Forelimb muscle (tissue), 1 donor: Measurements from ENCODE around the gene DPP7. TPM values are rescaled to one million over a fixed set of nuclear protein-coding genes. Genes with fewer than 3 reads are reported as not detected.

Experiments
- DNase-seq: peaks from one replicate; pipeline ENCODE4 v3.0.0-alpha.2; 2013; ENCODE audit warnings: low read depth
- polyA plus RNA-seq: library from polyadenylated mRNA; unstranded; fragments of 120-200 nt; gene quantifications from one replicate; pipeline ENCODE4 v1.2.1, GENCODE V29; 2013; ENCODE audit not compliant: insufficient read length

Gene DPP7
- polyA plus RNA-seq, 1 donor: 21.7 TPM

DNA sequence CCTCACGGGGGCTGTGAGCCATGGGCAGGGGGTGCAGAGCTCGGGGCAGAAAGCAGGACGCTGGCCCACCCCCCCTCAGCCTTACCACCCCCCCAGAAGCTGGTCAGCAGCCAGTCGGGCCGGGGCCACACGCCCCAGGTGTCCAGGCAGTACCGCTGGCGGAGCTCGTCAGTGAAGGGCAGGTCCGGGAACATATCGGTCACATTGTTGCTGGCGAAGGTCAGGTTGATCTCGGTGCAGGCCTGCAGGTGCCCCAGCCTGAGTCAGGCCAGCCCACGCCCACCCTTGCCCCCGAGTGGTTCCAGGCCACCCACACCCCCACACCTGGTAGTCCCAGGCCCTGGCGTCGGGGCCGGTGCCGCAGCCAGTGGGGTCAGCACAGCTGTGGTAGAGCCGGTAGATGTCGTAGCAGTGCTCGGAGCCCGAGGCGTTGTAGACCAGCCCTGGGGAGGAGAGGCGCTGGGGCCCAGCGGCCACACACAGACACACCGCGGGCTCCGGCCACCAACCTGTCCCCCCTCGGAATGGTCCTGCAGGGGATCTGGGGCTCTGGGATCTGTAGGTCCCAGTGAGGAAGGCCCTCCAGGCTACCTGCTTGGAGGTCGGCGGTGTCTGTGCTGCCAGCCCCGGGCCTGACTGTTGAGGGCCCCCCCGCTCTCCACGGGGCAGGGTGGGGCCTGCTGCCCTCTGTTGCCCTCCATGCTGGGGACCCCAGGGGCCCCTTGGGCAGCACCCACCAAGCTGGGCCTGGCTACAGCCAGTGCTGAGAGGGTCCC, 2.6 kb downstream of the DPP7 start:
- DNase-seq: no peak

DNA sequence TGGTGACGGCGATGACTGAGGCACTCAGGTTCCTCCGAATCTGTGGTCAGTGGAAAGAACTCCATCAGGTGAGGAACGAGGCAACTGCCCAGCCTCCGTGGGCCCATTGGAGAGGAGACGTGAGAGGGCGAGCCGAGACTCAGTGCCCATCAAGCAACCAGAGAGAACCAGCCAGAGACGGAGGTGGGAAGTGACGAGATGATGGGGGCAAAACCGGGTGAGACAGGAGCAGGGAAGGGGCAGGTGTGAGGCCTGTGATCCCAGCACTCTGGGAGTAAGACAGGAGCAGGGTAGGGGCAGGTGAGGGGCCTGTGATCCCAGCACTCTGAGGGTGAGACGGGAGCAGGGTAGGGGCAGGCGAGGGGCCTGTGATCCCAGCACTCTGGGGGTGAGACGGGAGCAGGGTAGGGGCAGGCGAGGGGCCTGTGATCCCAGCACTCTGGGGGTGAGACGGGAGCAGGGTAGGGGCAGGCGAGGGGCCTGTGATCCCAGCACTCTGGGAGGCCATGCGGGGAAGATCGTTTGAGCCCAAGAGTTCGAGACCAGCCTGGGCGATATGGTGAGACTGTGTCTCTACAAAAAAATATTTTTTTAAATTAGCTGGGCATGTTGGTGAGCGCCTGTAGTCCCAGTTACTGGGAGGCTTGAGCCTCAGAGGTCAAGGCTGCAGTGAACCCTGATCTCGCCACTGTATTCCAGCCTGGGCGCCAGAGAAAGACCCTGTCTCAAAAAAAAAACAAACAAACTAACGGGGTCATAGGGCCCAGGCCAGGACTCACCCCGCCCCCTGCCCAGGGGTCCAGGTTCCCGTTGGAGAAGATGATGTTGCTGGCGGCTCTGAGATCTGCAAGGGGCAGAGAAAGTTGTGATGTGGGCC, 3.4 kb downstream of the DPP7 start:
- no peak for DNase-seq

DNA sequence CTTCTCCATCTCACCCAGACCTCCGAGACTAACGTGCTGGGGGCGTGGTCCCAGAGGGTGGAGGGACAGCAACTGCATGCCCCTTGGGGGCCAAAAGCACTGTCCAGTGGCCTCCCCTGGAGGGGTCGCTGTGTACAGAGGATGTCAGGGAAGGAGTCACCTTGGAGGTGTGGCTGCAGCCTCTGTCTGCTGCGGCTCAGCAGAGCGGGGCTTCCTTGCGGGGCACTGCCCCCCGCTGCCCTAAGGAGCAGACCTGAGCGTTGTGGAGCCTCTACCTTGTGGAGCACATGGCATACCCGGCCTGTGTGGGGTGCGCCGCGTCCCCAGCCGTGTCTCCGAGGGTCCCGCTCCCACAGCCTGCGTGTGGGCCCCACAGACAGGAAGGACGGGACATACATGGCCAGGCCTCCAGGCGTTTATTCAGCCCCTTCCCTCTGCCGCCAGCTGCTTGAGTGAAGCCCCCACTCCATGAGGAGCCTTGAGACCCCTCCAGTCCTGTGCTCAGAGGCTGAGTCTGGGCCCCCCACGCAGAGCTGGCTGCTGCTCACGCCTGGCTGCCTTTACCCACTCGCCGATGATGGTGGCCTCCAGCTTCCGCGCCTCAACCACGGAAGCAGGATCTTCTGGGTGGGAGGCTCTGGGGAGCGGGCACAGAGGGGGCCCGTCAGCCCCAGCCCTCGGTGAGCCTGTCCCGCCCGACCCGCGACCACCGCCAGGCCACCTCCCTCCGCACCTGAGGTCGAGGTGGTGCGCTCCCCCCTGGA, 4.2 kb downstream of the DPP7 start:
- no peak for DNase-seq

DNA sequence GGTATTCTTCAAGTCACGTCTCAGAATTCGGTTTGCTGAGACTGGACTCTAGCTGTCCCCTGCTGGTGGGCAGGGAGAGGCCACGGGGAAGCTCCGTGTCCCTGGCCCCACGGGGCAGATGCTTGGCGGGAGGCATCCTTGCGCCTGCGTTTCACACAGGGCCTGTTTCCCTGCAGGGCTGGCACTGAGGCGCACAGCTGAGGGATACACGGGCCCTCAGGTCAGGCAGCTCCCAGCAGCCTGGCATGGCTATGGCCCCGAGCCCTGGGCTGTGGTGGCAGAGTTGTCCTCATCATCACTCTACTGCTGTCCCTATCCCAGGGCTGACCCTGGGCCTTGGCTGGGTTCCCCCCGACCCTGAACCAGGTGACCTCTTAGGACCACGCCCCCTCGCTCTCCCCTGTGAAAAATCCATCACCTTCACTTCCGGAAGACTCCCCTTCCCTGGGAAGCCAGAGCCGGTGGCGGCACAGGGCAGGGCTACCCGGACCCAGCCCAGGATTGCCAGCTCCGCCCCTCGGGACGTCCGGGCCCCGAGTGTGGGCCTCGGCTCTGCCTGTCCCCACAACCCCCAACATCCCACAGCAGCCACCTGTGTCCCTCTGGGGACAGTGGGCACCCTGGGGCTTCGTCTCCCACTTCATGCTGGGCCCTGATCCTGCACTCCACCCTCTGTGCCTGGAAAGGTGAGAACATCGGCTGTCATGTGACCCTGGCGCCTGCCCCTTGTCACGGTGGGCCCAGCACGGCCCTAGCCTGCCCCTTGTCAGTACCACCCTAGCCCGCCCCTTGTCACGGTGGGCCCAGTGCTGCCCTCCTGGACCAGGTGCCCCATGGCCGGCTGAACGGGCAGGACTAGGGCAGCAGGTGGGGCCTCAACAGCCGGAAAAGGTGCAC, 5.0 kb downstream of the DPP7 start:
- DNase-seq: no peak

DNA sequence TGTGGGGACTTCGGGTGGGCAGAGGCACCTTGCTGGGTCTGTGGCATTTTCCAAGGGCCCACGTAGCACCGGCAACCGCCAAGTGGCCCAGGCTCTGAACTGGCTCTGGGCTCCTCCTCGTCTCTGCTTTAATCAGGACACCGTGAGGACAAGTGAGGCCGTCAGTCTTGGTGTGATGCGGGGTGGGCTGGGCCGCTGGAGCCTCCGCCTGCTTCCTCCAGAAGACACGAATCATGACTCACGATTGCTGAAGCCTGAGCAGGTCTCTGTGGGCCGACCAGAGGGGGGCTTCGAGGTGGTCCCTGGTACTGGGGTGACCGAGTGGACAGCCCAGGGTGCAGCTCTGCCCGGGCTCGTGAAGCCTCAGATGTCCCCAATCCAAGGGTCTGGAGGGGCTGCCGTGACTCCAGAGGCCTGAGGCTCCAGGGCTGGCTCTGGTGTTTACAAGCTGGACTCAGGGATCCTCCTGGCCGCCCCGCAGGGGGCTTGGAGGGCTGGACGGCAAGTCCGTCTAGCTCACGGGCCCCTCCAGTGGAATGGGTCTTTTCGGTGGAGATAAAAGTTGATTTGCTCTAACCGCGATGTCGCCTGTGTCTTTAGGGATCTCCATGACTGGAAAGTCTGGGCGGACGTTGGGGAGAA, 5.8 kb downstream of the DPP7 start:
- DNase-seq: no peak

DNA sequence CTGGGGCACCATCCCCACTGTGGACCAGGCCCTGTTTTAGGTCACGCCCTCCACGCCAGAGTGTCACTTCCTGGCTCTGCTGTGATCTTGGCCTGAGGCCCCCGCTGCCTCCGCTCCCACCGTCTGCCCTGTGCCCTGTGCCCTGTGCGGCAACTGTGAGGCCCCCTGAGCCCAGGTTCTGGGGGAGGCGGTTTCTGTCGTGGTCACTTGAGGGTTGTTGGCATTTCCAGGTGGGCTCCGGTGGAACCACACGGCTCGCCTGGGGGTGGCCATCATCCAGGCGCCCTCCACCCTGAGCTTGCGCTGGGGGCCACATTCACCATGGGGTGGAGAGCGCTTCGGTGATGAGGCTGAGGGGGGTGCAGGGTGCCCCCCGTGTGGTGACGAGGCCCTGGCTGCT, 6.6 kb downstream of the DPP7 start:
- no peak for DNase-seq

DNA sequence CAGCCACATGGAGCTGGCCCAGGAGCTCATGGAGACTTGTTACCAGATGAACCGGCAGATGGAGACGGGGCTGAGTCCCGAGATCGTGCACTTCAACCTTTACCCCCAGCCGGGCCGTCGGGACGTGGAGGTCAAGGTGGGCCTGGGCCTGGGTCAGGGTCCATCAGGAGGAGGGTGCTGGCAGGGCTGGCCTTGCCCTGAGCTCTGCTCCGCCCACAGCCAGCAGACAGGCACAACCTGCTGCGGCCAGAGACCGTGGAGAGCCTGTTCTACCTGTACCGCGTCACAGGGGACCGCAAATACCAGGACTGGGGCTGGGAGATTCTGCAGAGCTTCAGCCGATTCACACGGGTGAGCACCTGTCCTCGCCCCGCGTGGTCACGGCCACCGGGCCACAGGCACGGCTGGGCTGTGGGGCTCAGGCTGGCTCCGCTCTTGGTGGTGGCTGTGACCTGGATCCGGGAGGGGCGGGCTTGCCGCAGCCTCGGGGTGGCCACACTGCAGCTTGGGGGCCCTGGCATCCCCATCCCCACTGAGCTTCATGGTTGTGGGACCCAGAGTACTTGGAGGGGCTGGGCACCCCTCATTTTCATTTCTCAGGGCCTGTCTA, 7.1 kb downstream of the DPP7 start:
- DNase-seq: no peak

DNA sequence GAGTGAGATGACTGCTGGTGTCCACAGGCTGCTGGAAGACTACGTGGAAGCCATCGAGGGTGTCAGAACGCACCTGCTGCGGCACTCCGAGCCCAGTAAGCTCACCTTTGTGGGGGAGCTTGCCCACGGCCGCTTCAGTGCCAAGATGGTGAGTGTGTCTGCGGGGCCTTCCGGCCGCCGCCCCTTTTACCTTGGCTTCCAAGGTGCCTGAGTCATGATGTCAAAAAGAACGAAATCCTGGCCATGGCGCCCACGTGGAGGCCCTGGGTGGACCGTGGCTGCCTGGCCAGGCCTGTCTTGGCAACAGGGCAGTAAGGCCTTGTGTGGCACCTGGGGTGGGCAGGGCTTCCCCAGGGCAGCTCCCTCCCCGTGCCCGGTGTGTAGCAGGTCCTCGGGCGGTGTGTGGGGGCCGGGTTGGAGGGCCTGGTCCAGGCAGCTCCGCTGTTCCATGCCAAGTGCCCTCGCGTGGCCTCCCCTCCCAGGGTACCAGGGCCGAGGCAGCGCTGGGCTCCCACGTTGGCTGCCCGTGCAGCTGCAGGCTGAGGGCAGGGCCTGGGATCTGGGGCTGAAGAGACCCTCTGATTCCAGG, 7.8 kb downstream of the DPP7 start:
- DNase-seq: no peak

DNA sequence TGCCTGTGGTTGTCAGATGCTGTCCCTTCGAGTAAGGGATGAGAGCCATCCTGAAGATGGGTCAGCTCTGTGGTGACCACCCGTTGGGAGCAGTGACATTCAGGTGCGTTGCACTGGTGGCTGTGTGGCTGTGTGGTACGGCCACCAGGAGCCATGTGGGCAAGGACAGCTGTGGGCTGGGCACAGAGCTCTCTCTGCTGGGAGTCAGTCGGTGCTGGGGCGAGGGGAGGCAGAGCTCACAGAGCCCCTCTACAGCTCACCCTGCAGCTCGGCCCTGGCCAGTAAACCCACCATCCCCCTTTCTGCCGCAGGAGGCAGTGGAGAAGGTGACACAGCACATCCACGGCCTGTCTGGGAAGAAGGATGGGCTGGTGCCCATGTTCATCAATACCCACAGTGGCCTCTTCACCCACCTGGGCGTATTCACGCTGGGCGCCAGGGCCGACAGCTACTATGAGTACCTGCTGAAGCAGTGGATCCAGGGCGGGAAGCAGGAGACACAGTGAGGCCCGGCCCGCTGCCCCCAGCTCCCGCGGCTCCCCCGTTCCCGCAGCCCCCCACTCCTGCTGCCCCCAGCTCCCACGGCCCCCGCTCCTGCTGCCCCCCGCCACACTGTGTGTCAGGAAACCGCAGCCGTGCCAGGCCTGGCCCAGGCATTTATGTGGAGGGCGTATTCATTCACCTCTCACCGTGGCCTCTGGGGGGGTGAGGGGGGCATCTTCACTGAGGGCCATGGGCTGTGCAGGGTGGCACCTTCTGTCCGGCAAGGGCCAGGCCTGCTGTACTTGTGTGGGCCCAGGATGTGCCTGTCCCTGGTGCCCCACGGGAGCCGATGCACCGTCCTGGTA, 8.5 kb downstream of the DPP7 start:
- no peak for DNase-seq

DNA sequence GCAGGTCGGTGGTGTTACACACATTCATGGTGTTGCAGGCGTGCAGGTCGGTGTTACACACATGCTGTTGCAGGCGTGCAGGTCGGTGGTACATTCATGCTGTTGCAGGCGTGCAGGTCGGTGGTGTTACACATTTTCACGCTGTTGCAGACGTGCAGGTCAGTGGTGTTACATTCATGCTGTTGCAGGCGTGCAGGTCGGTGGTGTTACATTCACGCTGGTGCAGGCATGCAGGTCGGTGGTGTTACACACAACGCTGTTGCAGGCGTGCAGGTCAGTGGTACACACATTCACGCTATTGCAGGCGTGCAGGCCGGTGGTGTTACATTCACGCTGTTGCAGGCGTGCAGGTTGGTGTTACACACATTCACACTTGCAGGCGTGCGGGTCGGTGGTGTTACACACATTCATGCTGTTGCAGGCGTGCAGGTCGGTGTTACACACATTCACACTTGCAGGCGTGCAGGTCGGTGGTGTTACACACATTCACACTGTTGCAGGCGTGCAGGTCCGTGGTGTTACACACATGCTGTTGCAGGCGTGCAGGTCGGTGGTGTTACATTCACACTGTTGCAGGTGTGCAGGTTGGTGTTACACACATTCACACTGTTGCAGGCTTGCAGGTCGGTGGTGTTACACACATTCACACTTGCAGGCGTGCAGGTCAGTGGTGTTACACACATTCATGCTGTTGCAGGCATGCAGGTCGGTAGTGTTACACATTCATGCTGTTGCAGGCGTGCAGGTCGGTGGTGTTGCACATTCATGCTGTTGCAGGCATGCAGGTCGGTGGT, 11.1 kb downstream of the DPP7 start:
- DNase-seq: no peak

DNA sequence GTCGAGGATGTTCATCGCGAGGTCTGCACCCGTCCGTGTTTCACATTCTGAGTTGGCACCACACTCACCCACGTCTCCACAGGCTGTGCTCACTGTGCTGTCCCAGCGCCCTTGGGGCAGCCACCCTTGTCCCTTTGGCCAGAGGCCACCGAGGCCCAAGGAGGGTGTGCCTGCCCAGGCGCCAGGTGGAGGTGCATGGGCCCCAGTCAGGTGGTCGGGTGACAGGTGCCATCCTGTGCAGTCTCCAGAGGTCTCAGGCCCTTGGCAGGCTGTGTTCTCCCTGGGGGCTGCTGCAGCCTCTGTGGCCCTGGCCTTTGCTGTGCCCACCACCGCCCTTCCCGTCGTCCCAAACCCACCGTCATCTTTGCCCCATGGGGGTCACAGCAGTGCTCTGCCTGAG, 15.3 kb downstream of the DPP7 start:
- no peak for DNase-seq

DNA sequence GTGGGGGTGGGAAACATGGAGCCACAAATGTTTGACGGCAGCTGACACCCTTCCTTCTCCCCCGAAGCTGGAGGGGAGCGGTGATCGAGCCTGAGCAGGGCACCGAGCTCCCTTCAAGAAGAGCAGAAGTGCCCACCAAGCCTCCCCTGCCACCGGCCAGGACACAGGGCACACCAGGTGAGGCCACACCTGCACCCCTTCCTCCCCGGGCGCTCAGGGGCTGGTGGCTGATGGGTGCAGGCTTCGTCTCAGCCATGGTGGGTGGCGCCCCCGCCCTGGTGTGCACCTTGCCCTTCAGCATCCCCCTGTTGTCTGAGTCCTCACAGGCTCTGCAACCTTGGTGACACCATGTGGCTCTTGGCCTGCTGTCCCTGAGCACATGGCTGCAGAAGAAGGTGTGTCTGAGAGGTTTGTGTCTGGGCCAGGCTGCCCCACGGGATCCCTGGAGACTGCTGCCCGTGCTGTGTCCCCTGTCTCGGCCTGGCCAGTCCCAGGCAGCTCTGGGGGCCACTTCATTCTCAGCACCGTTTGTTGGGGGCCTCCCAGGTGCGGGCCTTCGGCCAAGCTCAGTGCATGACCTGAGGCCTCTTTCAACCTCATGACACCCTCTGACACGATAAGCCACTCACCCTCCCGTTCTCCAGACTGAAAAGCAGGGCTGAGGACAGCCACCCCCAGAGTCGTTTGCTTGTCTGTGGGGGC, 16.6 kb downstream of the DPP7 start:
- DNase-seq: no peak

DNA sequence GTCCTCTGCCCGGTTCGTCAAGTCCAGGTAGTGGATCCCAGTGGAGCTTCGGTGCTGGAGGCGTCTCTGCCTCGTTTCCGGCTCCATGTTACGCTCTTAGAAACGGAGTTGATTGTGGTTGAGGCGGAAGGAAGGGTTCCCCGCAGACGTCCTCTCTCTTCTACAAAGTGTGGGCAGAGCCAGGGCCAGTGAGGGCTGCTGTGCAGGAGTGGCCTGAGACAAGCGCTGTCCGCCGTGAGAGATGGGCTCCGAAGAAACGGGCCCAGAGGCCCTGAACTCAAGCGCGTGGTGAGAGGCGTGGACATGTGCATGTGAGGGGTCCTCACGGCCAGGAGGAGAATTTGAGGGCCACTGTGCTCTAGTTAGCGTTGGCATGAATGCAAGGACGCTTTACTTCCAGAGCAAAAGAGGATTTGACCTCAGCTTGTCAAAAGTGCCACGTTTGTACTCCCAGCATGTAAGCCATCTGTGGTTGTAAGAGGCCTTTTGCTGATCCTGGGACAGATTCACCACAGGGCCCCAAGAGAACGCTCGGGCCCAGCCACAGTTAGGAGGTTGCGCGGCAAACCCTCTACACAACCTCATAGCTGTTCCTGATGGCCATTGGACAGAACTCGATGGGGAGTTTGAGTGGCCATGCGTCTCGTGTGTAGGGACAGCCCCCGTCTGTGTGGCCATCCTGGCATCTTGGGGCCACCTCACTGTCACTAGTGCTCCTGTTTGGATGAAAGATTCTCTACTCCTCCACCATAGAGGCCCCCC, 17.6 kb downstream of the DPP7 start:
- DNase-seq: no peak

DNA sequence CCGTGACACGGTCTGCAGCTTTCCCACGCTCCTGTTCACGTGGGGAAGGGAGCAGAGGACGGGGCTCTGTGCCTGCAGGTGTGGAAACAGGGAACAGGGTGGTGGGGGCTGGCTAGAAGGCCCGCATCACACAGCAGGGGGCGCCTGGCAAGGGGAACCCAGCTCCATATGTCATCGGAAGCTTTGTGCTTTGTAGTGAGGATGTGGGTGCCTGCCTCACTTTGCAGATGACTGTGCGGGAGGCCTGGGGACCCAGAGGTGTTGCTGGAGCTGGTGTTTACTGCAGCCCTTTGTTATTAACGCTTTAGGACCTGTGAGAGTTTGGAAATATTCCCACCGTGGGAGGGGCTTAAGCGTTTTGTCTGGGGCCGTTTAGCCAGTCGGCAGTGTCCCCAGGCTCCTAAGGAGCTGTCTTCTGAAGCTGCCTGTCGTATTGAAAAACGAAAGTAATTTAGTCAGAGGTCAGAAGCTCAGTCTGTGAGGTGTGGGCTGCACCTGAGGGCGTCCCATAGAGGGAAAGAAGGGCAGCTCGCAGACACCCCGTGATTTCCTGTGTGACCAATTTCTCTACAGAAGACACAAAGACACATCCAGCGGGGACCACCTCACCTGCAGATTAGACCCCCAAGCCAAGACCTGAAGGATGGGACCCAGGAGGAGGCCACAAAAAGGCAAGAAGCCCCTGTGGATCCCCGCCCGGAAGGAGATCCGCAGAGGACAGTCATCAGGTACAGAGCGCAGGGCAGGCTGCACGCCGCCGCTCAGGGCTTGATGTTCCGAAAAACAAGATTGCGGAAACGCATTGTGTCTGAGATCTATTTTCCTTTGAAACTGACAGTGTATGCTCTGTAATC, 18.6 kb downstream of the DPP7 start:
- DNase-seq: no peak

DNA sequence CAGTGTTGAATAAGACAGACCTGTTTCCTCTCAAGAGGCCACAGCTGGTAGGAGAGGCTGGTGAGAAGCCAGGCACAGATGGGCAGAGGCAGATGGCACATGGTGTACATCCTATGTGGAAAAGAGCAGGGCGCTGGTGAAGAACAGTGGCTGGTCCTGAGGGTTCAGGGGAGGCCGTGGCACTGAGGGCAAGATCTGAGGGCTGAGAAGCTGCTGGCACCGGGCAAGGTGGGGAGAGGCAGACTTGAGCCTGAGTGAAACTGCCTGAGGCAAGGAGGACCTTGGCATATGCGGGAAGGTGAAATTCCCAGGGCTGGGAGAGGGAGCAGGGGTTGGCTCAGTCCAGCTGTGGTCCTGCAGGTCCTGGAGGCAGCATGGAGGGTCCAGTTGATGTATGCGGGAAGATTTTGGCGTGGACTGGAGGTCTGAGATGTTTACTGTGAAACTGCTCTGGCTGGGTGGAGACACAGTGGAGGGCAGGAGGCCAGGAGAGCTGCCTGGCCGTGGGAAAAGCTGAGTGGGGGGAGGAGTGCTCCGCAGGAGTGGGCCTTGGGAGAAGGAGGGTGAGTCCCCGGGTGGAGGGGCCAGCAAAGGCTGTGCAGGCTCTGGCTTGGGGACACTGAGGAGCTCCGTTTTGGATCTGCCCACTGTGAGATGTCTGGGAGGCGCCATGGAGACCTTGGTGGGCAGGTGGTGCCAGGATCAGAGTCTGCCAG, 25.1 kb downstream of the DPP7 start:
- no peak for DNase-seq
